ENCODE measurements around the gene NOX4.
"Not testable (repeated sequence)": the region's sequence is repeated elsewhere in the genome, so short reads cannot be mapped to it uniquely, and the experiment has no call there.

The NOX4 gene

DNA sequence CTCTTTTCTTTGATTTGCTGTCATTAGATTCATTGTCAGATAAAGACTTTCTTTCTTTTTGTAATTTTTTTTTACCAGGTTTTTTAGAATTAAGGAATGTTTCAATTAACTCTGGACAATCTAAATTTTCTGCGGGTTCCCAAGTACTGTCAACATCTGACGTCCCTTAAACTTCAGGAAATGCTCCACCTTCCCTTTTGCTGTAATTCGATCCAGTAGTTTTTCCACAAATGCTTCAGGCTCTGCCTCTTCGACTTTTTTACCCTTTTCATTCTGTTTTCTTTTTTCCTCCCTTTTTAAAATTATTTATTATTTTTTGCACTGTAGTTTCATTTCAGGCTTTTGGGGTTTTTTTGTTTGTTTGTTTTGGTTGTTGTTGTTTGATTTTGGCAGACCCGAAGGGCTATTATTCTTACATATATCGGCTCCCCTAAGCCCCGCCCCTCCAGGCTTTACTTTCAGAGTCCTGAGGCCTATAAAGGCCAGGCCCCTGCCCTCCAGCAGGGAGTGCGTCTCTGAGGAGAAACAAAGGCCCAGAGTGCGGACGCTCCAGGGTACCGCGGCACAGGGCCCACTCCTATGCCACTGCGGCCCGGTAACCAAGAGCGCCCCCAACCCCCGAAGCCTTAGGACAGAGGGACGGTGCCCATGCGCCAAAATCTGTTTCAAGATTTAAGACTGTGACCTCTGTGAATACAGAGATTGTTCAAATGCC, 197.1 kb downstream of the NOX4 start:
- no peak for DNase-seq

DNA sequence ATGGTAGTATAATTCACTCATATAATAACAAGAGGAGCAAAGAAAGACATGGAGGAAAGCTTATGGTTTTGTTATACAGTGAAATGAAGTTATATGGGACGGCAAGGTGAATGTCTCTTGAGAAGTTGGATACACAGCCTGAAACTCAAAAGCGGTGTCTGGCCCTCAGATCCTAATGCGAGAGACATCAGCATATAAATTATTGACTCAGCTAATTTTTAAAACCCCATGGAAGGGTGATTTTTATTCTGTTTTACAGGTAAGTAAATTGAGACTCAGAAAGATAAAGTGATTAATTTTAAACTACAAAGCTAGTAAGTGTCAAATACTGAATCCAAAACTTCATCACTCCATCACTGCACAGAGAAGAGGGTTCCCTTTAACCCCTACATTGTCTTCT, 203.2 kb downstream of the NOX4 start:
- DNase-seq = not testable (repeated sequence)

DNA sequence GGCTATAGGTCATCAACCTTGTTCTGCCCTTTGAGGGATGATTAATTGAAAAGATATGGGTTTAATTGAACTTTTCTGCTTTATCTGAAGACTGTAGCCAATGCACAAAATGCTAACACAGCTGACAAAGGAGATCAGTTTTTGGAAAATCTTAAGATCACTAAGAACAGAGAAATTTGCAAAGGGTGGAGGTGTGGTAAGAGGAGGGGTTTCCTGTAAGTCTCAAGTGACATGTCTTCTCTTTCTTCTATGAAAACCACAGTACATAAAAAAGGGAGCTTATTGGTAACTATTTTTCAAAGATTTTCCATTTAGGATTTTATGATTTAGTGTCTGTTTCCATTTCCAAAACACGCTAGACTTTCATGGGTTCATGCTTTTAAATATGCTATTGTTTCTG, 204.6 kb downstream of the NOX4 start:
- DNase-seq = not testable (repeated sequence)

DNA sequence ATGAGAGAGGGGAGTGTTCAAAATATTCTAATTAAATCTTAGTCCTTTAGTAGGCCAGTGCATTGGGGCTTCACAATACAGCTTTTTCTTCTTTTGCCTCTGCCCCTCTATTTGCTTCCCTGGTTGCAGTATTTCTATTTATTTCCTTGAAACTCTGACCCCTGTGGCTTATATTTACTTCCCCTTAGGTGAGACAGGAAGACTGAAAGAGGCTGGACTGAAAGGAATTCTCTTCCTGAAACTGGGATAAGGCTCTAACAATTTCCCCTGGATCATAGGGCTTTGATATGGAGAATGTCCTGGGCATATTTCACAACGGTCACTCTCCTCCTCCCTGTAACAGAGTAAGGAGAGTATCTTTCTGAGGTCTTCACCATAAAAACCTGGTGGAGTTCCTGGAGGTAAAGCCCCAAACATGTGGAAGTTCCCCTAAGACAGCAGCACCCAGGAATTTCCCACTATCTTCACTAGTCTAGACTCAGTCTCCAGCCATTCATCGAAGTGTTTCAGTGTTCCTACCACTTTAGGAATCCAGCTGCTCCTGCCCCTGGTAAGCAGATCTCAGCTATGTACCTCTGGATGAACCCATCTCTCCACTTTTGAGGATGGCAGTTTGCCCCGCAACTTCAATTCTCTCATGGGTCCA, 210.0 kb downstream of the NOX4 start:
- DNase-seq = not testable (repeated sequence)

DNA sequence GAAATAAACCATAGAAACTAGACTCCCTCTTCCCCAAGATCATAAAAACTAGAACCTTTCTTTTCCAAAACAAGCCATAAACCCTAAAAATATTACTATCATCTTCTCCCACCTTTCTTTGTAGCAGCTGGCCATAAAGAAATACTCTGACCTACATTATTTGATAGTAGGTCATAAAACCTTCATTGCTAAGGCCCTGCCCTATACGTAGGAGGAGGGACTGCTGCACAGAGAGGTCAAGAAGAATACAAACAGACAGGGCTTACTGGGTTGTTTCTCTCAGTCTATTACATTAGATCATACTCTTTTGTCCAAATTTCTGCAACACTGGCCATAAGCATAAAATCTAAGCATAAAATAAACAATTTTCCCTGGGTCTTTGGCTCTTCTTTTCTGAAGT, 212.0 kb downstream of the NOX4 start:
- DNase-seq = no peak

DNA sequence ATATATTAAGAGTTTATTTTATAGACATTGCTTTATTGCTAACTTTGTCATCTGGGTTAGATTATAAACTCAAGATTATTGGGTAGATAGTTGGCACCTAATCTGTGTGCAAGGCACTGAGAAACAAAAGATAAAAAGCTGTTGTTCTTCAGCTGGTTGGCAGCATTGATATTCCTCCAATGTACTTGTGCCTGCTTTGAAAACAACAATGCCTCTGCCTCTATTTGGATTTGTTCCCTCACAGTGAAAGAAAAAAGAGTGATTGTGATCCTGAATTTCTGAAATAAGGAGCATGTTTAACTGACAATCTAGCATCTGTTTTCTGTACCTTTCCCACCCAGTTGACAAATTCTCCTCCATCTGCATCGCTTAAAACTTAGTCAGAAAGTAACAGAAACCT, 215.2 kb downstream of the NOX4 start:
- DNase-seq = no peak
